ENCODE data around the gene HCN2. TPM values are rescaled to one million over a fixed set of nuclear protein-coding genes. Genes with fewer than 3 reads are reported as not detected.
A peak's percentile ranks its signal among the peaks of the same experiment; 100 is the strongest.

HCN2 gene
- total and polyA plus RNA-seq, 10 donors, result 0.09 to 1.1 (median 0.31) TPM; not detected in 2

- 81 to 90% (median 86%) methylated on average over 42 to 58 of the region's 58 CpGs for WGBS, 5 donors
- TF ChIP-seq POLR2A (IDR thresholded peaks at IDR 0.05), result no peak
- peak in 1 of 3 donors; percentile 30 for TF ChIP-seq POLR2AphosphoS5 (IDR thresholded peaks at IDR 0.05)
- Histone ChIP-seq H3K4me3 (no peak overlapping the region), H3K27me3 (replicated peaks in 1 of 7) (peaks cover 0 to 21% (median 0%) of the 10 kb centered on the region in 7 donors), H3K4me1 (peaks cover 0 to 15% (median 5%) of the 10 kb centered on the region in 6 donors), H3K9me3 (no peaks in the 10 kb centered on the region), H3K27ac (no peak overlapping the region), H3K36me3 (peaks cover 0 to 54% (median 47%) of the 10 kb centered on the region in 6 donors)
- intact Hi-C loops (cut with DNase I; ENCODE audit: low total_unique reads), result no loop called here
- DNase-seq, result no peak
Observed at GRCh38 chr19:616747-617526, 27.3 kb downstream of the HCN2 start.

- no peak for DNase-seq
- peaks cover 0 to 15% (median 5%) of the 10 kb centered on the region in 6 donors for H3K4me1 ChIP-seq
- H3K9me3 ChIP-seq, result no peaks in the 10 kb centered on the region
- intact Hi-C loops (cut with DNase I; ENCODE audit: low total_unique reads), result no loop called here
- peaks cover 0 to 62% (median 54%) of the 10 kb centered on the region in 6 donors for H3K36me3 ChIP-seq
- peaks cover 0 to 20% (median 0%) of the 10 kb centered on the region in 7 donors for H3K27me3 ChIP-seq (replicated peaks in 1 of 7)
- TF ChIP-seq POLR2A (IDR thresholded peaks at IDR 0.05) (no peak), POLR2AphosphoS5 (IDR thresholded peaks at IDR 0.05) (peak in 1 of 3 donors; percentile 13), CTCF (IDR thresholded peaks at IDR 0.05 in 8 of 11, conservative IDR thresholded peaks at IDR 0.05 in 3 of 11) (no peak)
- no peak overlapping the region for H3K4me3 ChIP-seq
- 88 to 96% (median 90%) methylated on average over 11 to 29 of the region's 29 CpGs for WGBS, 5 donors
- no peak overlapping the region for H3K27ac ChIP-seq
Observed at GRCh38 chr19:617551-618246, 28.0 kb downstream of the HCN2 start.

GRCh38 chr19:618247-618619 is 28.6 kb downstream of the HCN2 start:
- H3K9me3 ChIP-seq, result no peaks in the 10 kb centered on the region
- H3K27ac ChIP-seq, result no peak overlapping the region
- H3K27me3 ChIP-seq (replicated peaks in 1 of 7), result peaks cover 0 to 15% (median 0%) of the 10 kb centered on the region in 7 donors
- TF ChIP-seq POLR2AphosphoS5 (IDR thresholded peaks at IDR 0.05), result peak in 1 of 3 donors; percentile 26
- no peak for TF ChIP-seq CTCF (IDR thresholded peaks at IDR 0.05 in 8 of 11, conservative IDR thresholded peaks at IDR 0.05 in 3 of 11)
- intact Hi-C loops (cut with DNase I; ENCODE audit: low total_unique reads), result no loop called here
- H3K36me3 ChIP-seq, result peaks cover 0 to 67% (median 60%) of the 10 kb centered on the region in 6 donors
- no peak for DNase-seq
- WGBS, 5 donors, result 90 to 95% (median 93%) methylated on average over 15 to 19 of the region's 19 CpGs
- peaks cover 0 to 15% (median 5%) of the 10 kb centered on the region in 6 donors for H3K4me1 ChIP-seq
- H3K4me3 ChIP-seq, result no peak overlapping the region

GRCh38 chr19:618674-619285 is 29.1 kb downstream of the HCN2 start:
- WGBS, 5 donors, result 91 to 97% (median 93%) methylated on average over 23 to 27 of the region's 27 CpGs
- Histone ChIP-seq H3K36me3 (peaks cover 0 to 72% (median 65%) of the 10 kb centered on the region in 6 donors), H3K27ac (no peak overlapping the region), H3K9me3 (no peaks in the 10 kb centered on the region), H3K4me3 (no peak overlapping the region), H3K4me1 (peaks cover 0 to 15% (median 5%) of the 10 kb centered on the region in 6 donors), H3K27me3 (replicated peaks in 1 of 7) (peaks cover 0 to 14% (median 0%) of the 10 kb centered on the region in 7 donors)
- no peak for DNase-seq
- TF ChIP-seq CTCF (IDR thresholded peaks at IDR 0.05 in 8 of 11, conservative IDR thresholded peaks at IDR 0.05 in 3 of 11) (no peak), POLR2A (IDR thresholded peaks at IDR 0.05) (no peak), POLR2AphosphoS5 (IDR thresholded peaks at IDR 0.05) (no peak)
- intact Hi-C loops (cut with DNase I; ENCODE audit: low total_unique reads), result no loop called here
